GM21576 (cell line): Measurements from ENCODE around the gene CCDC200.
"Not testable (repeated sequence)": the region's sequence is repeated elsewhere in the genome, so short reads cannot be mapped to it uniquely, and the experiment has no call there.

Experiments
- ATAC-seq: cut with Tn5 transposase; IDR thresholded peaks from one replicate; pipeline ENCODE4 v1.9.1; 2021; ENCODE audit warnings: mild to moderate bottlenecking, moderate library complexity; ENCODE audit not compliant: unreplicated experiment

The CCDC200 gene

DNA sequence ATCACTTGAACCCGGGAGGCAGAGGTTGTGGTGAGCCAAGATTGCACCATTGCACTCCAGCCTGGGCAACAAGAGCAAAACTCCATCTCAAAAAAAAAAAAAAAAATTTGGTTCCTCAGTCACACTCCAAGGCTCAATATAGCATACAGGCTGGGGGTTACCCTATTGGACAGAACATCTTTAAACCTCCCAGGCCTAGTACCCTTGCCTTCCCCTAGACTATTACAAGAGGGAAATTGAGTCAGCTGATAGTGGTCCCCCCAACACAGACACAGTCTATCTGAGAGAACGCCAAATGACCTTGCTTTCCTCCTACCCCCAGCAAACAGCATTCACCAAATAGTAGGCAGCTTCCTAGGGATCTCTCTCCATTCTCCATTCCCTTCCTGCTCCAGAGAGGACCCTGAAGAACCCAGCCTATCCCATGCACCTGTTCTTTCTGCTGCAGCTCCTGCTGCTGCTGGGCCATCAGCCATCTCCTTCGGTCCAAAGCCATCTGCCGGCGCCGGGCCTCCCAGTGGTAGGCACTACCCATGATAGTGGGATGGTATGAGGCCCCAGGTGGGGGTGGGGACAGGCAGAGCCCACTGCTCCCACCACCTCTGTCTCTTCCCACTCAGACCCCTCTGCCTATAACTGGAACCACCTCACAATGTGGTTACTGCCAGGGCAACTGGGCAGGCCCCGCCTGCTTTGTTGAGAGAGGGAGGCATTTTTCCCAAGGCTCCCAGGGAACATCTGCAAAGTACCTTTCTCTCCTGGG, at the start of gene CCDC200:
CCDC200 (minus strand) TSS at position 604 of the 763 bp plus-strand sequence; CDS start at position 535, 69 bp downstream.
- not testable (repeated sequence) for ATAC-seq

DNA sequence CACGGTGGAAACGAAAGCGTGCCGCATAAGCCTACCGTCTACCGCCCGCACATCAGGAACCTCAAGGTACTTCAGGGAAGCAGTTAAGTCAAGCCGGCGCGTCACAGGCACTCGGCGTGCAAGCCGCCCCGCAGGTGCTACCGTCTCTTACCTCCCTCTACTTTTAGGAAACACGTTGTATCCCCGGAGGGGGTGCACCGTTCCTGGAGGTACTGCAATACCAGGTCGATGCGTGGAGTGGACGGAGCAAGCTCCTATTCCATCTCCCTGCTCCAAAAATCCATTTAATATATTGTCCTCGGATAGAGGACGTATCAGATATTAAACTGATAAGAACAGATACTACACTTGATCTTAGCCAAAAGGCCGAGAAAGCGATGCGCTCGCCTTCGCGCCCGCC, 44.5 kb upstream of the CCDC200 start:
- ATAC-seq, result not testable (repeated sequence)

DNA sequence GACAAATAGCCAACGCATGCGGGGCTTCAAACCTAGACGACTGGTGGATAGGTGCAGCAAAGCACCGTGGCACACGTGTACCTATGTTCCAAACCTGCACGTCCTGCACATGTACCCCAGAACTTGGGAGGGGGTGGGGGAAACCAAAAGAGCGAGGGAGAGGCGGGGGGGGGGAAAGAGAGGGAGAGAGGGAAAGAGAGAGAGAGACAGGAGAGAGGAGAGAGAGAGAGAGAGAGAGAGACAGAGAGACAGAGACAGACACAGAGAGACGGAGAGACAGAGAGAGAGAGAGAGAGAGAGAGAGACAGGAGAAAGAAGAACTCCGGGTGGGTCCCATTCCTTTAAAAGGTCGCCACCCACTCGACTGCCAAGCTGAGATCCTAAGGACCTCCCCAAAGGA, 44.1 kb upstream of the CCDC200 start:
- ATAC-seq, result not testable (repeated sequence)

DNA sequence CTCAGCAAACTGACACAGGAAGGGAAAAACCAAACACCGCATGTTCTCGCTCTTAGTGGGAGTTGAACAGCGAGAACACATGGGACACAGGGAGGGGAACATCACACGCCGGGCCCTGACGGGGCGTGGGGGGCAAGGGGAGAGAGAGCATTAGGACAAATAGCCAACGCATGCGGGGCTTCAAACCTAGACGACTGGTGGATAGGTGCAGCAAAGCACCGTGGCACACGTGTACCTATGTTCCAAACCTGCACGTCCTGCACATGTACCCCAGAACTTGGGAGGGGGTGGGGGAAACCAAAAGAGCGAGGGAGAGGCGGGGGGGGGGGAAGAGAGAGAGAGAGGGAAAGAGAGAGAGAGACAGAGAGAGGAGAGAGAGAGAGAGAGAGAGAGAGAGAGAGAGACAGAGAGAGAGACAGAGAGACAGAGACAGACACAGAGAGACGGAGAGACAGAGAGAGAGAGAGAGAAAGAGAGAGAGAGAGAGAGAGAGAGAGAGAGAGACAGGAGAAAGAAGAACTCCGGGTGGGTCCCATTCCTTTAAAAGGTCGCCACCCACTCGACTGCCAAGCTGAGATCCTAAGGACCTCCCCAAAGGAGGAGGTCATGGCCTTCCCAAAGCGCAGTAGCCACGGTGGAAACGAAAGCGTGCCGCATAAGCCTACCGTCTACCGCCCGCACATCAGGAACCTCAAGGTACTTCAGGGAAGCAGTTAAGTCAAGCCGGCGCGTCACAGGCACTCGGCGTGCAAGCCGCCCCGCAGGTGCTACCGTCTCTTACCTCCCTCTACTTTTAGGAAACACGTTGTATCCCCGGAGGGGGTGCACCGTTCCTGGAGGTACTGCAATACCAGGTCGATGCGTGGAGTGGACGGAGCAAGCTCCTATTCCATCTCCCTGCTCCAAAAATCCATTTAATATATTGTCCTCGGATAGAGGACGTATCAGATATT, 42.4 kb upstream of the CCDC200 start:
- ATAC-seq, result not testable (repeated sequence)

DNA sequence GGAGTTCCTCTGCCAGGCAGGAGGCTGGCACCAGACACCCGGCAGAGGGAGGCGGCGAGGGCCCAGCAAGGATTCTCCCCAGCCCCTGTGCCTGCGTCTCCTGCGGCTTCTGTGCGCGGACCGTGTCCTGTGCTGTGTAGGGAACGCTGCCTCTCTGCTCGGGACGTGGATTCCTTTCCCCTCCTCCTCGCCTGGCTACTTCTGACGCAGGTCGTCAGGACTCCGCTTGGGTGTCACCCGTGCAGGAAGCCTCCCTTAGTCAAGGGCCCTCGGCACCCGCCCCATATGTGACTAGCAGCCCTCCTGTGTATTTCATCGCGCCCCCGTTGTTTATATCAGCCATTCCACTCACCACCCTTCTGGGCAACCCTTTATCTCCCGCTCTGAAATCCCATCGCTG, 18.0 kb upstream of the CCDC200 start:
- not testable (repeated sequence) for ATAC-seq

DNA sequence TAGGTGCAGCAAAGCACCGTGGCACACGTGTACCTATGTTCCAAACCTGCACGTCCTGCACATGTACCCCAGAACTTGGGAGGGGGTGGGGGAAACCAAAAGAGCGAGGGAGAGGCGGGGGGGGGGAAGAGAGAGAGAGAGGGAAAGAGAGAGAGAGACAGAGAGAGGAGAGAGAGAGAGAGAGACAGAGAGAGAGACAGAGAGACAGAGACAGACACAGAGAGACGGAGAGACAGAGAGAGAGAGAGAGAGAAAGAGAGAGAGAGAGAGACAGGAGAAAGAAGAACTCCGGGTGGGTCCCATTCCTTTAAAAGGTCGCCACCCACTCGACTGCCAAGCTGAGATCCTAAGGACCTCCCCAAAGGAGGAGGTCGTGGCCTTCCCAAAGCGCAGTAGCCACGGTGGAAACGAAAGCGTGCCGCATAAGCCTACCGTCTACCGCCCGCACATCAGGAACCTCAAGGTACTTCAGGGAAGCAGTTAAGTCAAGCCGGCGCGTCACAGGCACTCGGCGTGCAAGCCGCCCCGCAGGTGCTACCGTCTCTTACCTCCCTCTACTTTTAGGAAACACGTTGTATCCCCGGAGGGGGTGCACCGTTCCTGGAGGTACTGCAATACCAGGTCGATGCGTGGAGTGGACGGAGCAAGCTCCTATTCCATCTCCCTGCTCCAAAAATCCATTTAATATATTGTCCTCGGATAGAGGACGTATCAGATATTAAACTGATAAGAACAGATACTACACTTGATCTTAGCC, 12.4 kb upstream of the CCDC200 start:
- not testable (repeated sequence) for ATAC-seq

DNA sequence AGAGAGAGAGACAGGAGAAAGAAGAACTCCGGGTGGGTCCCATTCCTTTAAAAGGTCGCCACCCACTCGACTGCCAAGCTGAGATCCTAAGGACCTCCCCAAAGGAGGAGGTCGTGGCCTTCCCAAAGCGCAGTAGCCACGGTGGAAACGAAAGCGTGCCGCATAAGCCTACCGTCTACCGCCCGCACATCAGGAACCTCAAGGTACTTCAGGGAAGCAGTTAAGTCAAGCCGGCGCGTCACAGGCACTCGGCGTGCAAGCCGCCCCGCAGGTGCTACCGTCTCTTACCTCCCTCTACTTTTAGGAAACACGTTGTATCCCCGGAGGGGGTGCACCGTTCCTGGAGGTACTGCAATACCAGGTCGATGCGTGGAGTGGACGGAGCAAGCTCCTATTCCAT, 11.2 kb upstream of the CCDC200 start:
- ATAC-seq, result not testable (repeated sequence)

DNA sequence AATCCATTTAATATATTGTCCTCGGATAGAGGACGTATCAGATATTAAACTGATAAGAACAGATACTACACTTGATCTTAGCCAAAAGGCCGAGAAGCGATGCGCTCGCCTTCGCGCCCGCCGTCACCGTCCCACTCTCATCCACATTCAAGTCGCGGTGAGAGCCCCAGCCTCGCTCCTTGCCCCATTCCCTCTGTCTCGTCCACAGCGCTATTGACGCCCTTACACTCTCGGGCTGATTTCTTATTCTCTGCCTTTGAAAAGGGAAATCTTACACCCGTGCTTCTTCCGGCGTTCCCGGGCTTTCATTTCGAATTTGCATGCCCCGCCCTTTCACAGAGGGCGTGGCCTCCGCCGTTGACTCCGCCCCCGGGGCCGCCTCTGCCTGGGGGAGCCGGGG, 5.5 kb upstream of the CCDC200 start, which contains the start of gene RNU2-1:
RNU2-1 (minus strand) TSS at position 101 of the 400 bp plus-strand sequence.
- not testable (repeated sequence) for ATAC-seq

DNA sequence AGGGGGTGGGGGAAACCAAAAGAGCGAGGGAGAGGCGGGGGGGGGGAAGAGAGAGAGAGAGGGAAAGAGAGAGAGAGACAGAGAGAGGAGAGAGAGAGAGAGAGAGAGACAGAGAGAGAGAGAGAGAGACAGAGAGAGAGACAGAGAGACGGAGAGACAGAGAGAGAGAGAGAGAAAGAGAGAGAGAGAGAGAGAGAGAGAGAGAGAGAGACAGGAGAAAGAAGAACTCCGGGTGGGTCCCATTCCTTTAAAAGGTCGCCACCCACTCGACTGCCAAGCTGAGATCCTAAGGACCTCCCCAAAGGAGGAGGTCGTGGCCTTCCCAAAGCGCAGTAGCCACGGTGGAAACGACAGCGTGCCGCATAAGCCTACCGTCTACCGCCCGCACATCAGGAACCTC, 4.8 kb upstream of the CCDC200 start:
- not testable (repeated sequence) for ATAC-seq

DNA sequence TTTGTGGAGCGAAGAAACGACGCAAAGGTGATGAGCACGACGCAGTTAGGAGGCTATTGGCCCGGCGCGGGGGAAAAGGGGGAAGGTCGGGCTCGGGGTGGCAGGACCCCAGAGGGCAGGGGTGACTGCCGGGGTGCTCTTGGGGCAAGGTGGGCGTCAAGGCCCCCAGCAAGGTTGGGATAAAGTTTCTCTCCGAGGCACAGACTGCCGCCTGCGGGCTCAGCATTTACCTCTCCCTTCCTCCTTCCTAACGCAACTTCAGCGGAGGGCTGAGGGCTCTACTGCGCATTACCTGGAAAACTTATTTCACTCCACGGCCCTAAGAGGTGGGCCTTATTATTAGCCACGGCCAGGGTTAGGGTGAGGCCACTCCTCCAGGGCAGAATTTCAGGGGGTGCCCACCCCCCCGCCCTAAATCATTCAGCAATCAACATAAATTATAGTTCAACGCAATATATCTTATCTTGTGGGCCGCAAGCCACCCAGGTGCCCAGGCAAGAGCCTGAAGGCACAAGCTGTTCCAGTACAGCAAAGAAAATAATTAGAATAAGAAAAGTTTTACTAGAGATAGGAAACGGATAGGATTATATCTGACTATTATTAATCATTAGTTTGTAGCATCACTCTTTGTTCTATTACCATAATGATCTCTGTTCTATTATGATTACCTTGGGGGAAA, 3.7 kb upstream of the CCDC200 start:
- ATAC-seq, result not testable (repeated sequence)

DNA sequence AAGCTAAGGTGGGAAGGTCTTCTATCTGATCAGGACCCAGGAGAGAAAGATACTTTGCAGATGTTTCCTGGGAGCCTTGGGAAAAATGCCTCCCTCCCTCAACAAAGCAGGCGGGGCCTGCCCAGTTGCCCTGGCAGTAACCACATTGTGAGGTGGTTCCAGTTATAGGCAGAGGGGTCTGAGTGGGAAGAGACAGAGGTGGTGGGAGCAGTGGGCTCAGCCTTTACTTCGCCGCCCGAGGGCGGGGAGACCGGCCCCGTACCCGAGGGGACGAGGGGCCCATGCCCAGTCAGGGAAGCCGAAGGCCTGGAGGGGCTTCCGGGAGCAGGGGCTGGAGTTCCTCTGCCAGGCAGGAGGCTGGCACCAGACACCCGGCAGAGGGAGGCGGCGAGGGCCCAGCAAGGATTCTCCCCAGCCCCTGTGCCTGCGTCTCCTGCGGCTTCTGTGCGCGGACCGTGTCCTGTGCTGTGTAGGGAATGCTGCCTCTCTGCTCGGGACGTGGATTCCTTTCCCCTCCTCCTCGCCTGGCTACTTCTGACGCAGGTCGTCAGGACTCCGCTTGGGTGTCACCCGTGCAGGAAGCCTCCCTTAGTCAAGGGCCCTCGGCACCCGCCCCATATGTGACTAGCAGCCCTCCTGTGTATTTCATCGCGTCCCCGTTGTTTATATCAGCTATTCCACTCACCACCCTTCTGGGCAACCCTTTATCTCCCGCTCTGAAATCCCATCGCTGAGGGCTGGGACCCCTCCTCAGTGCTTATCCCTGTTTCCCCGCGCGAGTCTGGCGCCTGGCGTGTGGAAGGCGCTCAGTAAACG, 3.0 kb upstream of the CCDC200 start:
- not testable (repeated sequence) for ATAC-seq

DNA sequence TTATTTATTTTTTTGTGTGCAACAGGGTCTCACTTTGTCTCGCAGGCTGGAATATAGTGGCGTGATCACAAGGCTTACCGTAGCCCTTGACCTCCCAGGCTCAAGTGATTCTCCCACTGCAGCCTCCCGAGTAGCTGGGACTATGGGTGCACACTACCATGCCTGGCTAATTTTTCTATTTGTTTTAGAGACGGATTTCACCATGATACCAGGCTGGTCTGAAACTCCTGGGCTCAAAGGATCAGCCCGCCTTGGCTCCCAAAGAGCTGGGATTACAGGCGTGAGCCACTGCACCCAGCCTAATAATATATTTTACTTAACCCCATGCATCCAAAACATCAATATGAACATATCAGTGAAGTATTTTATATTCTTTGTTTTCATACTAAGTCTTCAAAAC, 2.0 kb downstream of the CCDC200 start:
- no peak for ATAC-seq

DNA sequence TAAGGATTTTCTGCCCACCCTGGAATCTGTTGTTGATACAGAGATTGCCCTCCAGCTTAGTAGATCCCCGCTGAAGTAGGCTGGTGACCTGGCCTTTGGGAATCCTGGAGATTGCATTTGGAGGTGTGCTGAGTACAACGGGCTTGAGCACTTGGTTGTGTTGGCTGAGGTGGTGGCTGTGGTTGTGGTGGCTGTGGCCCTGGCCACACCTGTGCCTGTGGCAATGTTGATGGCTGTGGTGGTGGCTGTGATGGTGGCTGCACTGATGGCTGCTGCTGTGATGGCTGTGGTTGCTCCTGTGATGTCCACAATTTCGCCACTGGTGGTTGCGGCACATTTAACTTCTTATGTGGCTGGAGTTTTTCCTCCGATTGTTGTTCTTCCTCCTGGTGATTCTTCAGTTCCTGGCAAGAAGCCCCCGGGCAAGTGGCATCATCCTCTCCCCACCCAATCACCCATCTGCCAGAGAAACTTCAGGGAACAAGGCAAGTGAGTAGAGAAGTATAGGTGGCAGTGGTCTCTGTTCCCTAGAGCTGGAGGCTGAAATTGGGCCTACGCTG, 4.2 kb downstream of the CCDC200 start:
- ATAC-seq, result no peak

DNA sequence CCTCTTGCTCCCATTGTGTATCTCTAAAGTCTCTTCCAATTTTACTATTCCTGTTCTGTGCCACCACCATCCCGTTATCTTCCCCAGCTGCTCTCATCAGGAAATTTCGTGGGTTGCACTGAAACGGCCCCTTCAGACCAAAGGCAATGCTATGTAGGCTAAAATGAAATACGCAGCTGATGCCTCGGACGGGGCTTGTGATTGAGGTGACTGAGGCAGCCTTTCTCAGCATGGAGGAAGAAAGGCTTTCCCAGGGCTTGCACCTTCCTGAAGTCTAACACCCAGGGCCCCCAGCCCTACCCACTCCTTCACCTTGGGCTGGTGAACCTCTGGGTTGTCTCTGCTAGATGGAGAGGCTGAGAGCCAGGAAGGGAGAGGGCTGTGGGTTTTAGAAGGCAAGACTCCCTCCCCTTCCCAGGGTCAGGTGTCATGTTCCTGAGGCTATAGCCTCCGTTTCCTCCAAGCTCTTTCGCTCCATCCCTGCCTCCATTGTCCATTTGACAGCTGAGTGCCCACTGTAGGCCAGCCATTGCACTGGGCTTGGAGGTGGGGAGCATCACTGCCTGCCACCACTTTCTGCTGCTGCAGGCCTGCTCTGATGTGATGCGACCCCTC, 7.8 kb downstream of the CCDC200 start:
- no peak for ATAC-seq

DNA sequence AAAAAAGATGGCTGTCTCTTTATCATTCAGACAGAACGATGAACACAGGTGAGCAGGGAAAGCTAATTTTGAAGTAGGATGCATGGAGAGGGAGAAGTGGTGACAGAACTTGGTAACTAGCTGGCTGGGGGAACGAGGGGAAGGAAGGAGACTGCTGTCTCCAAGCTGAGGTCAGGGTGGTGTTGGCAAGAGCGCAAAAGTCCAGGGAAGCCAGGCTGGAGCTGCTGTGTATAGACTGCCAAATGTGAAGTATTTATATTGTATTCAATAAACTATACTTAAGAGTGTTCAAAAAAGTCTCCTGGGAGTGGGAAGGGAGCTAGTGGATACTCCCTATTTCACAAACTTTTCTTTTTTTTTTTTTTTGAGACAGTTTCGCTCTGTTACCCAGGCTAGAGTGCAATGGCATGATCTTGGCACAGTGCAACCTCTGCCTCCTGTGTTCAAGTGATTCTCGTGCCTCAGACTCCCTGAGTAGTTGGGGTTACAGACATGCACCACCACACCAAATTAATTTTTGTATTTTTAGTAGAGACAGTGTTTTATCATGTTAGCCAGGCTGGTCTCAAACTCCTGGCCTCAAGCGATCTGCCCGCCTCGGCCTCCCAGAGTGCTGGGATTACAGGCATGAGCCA, 8.6 kb downstream of the CCDC200 start:
- no peak for ATAC-seq

DNA sequence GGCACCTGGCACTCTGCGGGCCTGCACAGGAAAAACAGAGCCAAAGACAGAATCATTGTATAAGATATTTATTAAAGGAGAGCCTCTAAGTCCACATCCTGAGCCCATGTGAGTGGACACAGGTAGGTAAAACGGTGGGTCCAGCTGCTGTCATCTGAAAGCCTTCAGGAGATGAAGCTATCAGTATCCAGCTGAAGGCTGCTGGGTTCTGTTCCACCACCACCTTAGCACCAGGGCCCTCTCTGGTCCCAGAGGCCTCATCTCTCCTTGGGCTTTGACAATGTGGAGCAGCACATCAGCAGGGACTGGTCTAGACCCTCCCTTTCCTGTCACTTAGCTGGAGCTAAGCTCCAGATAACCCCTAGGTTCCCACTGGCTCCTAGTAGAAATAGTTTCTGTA, 9.4 kb downstream of the CCDC200 start:
- ATAC-seq, result no peak

DNA sequence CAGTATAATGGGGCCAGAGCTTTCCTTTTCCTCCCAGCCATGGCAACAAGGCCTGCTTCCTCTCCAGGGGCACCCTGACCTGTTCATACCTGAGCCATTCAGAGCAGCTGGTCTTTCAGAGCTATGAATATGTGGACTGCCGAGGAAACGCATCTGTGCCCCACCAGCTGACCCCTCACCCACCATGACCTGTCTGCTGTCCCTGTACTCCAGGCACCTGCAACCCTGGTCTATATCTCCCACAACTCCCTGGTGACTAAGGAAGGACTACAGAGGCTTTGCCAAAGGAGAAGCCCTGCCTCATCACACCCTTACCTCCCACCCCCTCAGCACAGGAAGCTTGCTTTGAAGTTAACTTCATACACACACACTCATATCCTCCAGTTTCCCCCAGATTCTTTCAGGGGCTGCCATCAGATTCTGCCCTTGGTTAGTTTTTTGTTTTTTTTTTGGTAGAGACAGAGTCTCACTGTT, 10.8 kb downstream of the CCDC200 start:
- ATAC-seq, result no peak
